KMS-11 (cell line): Measurements from ENCODE around the gene SLC4A2.
A peak's percentile ranks its signal among the peaks of the same experiment; 100 is the strongest.

Experiments used
- H2AFZ ChIP-seq: fragments of 200-600 bp; sonication (generic); 2 replicates; pipeline ENCODE4 v1.6.1; 2016; ENCODE audit warnings: antibody characterized with exemption, mixed run types, low read depth
- H3K27ac ChIP-seq: fragments of 200-600 bp; sonication (generic); 2 replicates; pipeline ENCODE4 v1.6.1; 2016; ENCODE audit warnings: mild to moderate bottlenecking, mixed run types
- H3K27me3 ChIP-seq: fragments of 200-600 bp; sonication (generic); 2 replicates; pipeline ENCODE4 v1.6.1; 2017; ENCODE audit warnings: mild to moderate bottlenecking, low read depth, mixed run types, moderate library complexity; ENCODE audit not compliant: insufficient read depth
- H3K36me3 ChIP-seq: fragments of 200-600 bp; sonication (generic); 2 replicates; pipeline ENCODE4 v1.6.1; 2017; ENCODE audit warnings: mild to moderate bottlenecking, mixed run types; ENCODE audit not compliant: insufficient read depth
- H3K4me1 ChIP-seq: fragments of 200-600 bp; sonication (generic); 2 replicates; pipeline ENCODE4 v1.6.1; 2016; ENCODE audit warnings: mild to moderate bottlenecking, low read depth, mixed run types; ENCODE audit not compliant: poor library complexity, severe bottlenecking
- H3K4me2 ChIP-seq: fragments of 200-600 bp; sonication (generic); 2 replicates; pipeline ENCODE4 v1.7.0; 2016; ENCODE audit warnings: mild to moderate bottlenecking, mixed run types
- H3K4me3 ChIP-seq: fragments of 200-600 bp; sonication (generic); IDR thresholded peaks from 2 replicates; pipeline ENCODE4 v1.6.1; 2017; ENCODE audit warnings: low read depth, low read length, mixed read lengths; ENCODE audit not compliant: insufficient read depth
- H3K79me2 ChIP-seq: fragments of 200-600 bp; sonication (generic); 2 replicates; pipeline ENCODE4 v1.6.1; 2016; ENCODE audit warnings: low read depth, mixed run types; ENCODE audit not compliant: insufficient read depth
- H3K9ac ChIP-seq: fragments of 200-600 bp; sonication (generic); 2 replicates; pipeline ENCODE4 v1.6.1; 2016; ENCODE audit warnings: mild to moderate bottlenecking, mixed run types
- H4K20me1 ChIP-seq: fragments of 200-600 bp; sonication (generic); 2 replicates; pipeline ENCODE4 v1.6.1; 2016; ENCODE audit warnings: mild to moderate bottlenecking, mixed run types; ENCODE audit not compliant: insufficient read depth
- CTCF ChIP-seq: fragments of 200-600 bp; sonication (generic); conservative IDR thresholded peaks from 2 replicates; pipeline ENCODE4 v1.6.1; 2017; ENCODE audit warnings: low read depth, mild to moderate bottlenecking, antibody characterized with exemption, low read length, moderate library complexity, mixed read lengths

The SLC4A2 gene

GRCh38 chr7:151013733-151014497, 45.5 kb upstream of the SLC4A2 start:
- H3K27ac ChIP-seq = peak overlapping the region; percentile 55

DNA sequence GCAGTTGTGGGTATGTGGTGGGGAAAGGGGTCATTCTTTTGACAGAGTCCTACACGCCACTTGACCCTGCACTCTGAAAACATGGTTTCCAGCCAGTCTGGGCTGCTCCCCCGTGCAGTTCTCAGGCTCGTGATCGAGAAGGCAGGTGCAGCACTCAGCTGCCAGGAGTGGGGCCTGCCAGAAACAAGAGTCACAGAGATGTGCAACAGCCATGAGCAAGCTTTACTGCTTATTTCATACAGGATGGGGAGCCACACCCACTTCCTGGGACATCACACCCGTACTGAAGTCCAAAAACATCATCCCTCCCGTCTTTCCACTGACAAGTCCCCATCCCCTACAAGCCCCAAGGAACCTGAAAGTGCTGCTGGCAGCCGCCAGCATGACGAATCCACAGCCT, 44.4 kb upstream of the SLC4A2 start:
- TF ChIP-seq CTCF = no peak
- H3K27me3 ChIP-seq = peaks cover 6% of the 10 kb centered on the region; the same call in 1 of the 2 replicates

More at GRCh38 chr7:151013733-151014497, 45.5 kb upstream of the SLC4A2 start:
- H3K36me3 ChIP-seq = no peaks in the 10 kb centered on the region
- H3K27me3 ChIP-seq = no peaks in the 10 kb centered on the region; the same call in 1 of the 2 replicates
- H4K20me1 ChIP-seq = no peaks in the 10 kb centered on the region
- TF ChIP-seq CTCF = no peak; the same call in 1 of the 2 replicates
- H3K4me2 ChIP-seq = peak overlapping the region; percentile 93
- H3K4me3 ChIP-seq = peak overlapping the region; percentile 61
- peak overlapping the region; percentile 86 for H3K9ac ChIP-seq
- peak overlapping the region; percentile 97 for H2AFZ ChIP-seq
- no peaks in the 10 kb centered on the region for H3K79me2 ChIP-seq
- peaks cover 18% of the 10 kb centered on the region for H3K4me1 ChIP-seq

DNA sequence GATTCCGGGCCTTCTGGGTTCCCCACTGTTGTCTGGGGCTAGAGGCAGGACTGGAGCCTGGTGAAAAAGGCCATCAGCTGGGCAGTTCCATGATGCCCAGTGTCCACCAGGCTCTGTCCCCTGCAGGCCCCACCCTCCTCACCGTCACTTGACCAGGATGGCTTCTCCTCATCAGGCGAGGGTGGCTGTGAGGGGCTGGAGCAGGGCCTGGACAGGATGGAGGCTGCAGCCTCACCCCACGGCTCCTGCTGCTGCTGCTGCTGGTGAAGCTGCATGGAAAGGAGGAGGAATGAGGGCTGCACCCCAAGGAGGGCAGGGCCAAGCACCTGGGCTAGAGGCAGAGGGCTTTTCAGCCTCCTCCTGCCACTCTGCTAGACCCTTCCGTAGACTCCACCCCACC, 43.4 kb upstream of the SLC4A2 start:
- no peak overlapping the region for H3K9ac ChIP-seq
- no peak overlapping the region for H3K27ac ChIP-seq
- H3K36me3 ChIP-seq = no peaks in the 10 kb centered on the region
- H3K79me2 ChIP-seq = no peaks in the 10 kb centered on the region
- peaks cover 18% of the 10 kb centered on the region for H3K4me1 ChIP-seq
- no peak for TF ChIP-seq CTCF
- no peaks in the 10 kb centered on the region for H4K20me1 ChIP-seq
- no peak overlapping the region for H3K4me3 ChIP-seq
- H2AFZ ChIP-seq = no peak overlapping the region
- H3K27me3 ChIP-seq = peaks cover 16% of the 10 kb centered on the region; the same call in 1 of the 2 replicates
- H3K4me2 ChIP-seq = no peak overlapping the region

More for the DNA sequence above, 44.4 kb upstream of the SLC4A2 start:
- Histone ChIP-seq H3K79me2 (no peaks in the 10 kb centered on the region), H3K36me3 (no peaks in the 10 kb centered on the region), H3K4me1 (peaks cover 18% of the 10 kb centered on the region), H3K4me3 (no peak overlapping the region), H3K9ac (no peak overlapping the region; the same call in 1 of the 2 replicates), H2AFZ (no peak overlapping the region), H4K20me1 (no peaks in the 10 kb centered on the region), H3K27ac (no peak overlapping the region), H3K4me2 (no peak overlapping the region)

DNA sequence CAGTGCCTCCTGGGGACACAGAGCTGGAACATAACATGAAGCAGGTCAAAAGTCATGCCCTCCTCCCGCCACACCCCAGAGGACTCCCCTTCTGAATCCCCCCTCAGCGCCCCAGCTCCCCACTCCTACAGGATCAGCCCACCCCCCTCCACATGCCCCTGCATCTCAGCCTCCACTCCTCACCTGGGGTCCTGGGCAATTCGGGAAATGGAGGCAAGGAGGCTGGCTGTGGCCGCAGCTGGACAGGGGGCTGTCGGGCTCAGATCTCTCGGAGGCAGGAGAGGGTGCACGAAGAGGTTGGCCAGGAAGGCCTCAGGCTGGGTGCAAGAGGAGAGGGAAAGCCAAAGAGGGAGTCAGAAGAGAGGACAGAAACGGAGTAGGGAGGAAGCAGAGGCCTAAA, 42.9 kb upstream of the SLC4A2 start:
- no peak for TF ChIP-seq CTCF
- peaks cover 18% of the 10 kb centered on the region for H3K4me1 ChIP-seq

More for the DNA sequence above, 42.9 kb upstream of the SLC4A2 start:
- Histone ChIP-seq H3K4me2 (no peak overlapping the region), H2AFZ (no peak overlapping the region), H3K27me3 (peaks cover 21% of the 10 kb centered on the region; the same call in 1 of the 2 replicates), H3K4me3 (no peak overlapping the region), H3K9ac (no peak overlapping the region), H4K20me1 (no peaks in the 10 kb centered on the region), H3K27ac (no peak overlapping the region), H3K79me2 (no peaks in the 10 kb centered on the region), H3K36me3 (no peaks in the 10 kb centered on the region)
